ENCODE results near the gene EDDM13. TPM values are rescaled to one million over a fixed set of nuclear protein-coding genes. Genes with fewer than 3 reads are reported as not detected.
"Not testable (repeated sequence)": the region's sequence is repeated elsewhere in the genome, so short reads cannot be mapped to it uniquely, and the experiment has no call there.

The EDDM13 gene
- total RNA-seq, 3 donors from 2014 or later (not counting 1 experiment from before 2014, with no cell fraction given), result 1.5 to 3.1 (median 2.6) TPM

GRCh38 chr19:56245121-56245740, 27.3 kb upstream of the EDDM13 start:
- no peak for ATAC-seq
- Mint-ChIP-seq H3K36me3 (no peaks in the 10 kb centered on the region), H3K27me3 (ENCODE audit: low read depth in 2 of 2) (no peaks in the 10 kb centered on the region), H3K27ac (no peak overlapping the region), H3K9me3 (no peaks in the 10 kb centered on the region), H3K4me1 (no peaks in the 10 kb centered on the region), H3K4me3 (no peak overlapping the region)
- Histone ChIP-seq H3K27me3 (ENCODE audit: control insufficient read depth, insufficient read depth, low read length) (no peaks in the 10 kb centered on the region), H3K4me3 (ENCODE audit: low read length) (no peak overlapping the region), H3K27ac (ENCODE audit: low read length) (no peak overlapping the region), H3K4me1 (ENCODE audit: control insufficient read depth, insufficient read depth, low read length) (no peaks in the 10 kb centered on the region), H3K36me3 (ENCODE audit: control insufficient read depth, insufficient read depth, low read length) (no peaks in the 10 kb centered on the region), H3K9me3 (ENCODE audit: control insufficient read depth, insufficient read depth, low read length) (no peaks in the 10 kb centered on the region)
- no peak for DNase-seq
- TF ChIP-seq CTCF (IDR thresholded peaks at IDR 0.05), result no peak
- 80% methylated on average over 7 of the region's 7 CpGs for WGBS (ENCODE audit: insufficient coverage)
- intact Hi-C loops (cut with micrococcal nuclease), result no loop called here

- H3K27me3 Mint-ChIP-seq (ENCODE audit: low read depth in 2 of 2); H3K4me3 ChIP-seq (ENCODE audit: low read length); H3K4me3 Mint-ChIP-seq; DNase-seq; H3K27ac Mint-ChIP-seq; intact Hi-C loops (cut with micrococcal nuclease); H3K9me3 Mint-ChIP-seq; H3K27ac ChIP-seq (ENCODE audit: low read length); H3K27me3 ChIP-seq (ENCODE audit: control insufficient read depth, insufficient read depth, low read length); H3K9me3 ChIP-seq (ENCODE audit: control insufficient read depth, insufficient read depth, low read length); H3K36me3 ChIP-seq (ENCODE audit: control insufficient read depth, insufficient read depth, low read length); ATAC-seq; H3K4me1 Mint-ChIP-seq; H3K4me1 ChIP-seq (ENCODE audit: control insufficient read depth, insufficient read depth, low read length); H3K36me3 Mint-ChIP-seq: not testable (repeated sequence)
- WGBS (ENCODE audit: insufficient coverage), result 89% methylated on average over 2 of the region's 4 CpGs
Observed at GRCh38 chr19:56245764-56246163, 26.8 kb upstream of the EDDM13 start.

- H3K9me3 ChIP-seq (ENCODE audit: control insufficient read depth, insufficient read depth, low read length); H3K4me3 ChIP-seq (ENCODE audit: low read length); H3K36me3 Mint-ChIP-seq; H3K27me3 ChIP-seq (ENCODE audit: control insufficient read depth, insufficient read depth, low read length); H3K27ac ChIP-seq (ENCODE audit: low read length); H3K27ac Mint-ChIP-seq; H3K4me3 Mint-ChIP-seq; H3K36me3 ChIP-seq (ENCODE audit: control insufficient read depth, insufficient read depth, low read length); ATAC-seq; H3K4me1 ChIP-seq (ENCODE audit: control insufficient read depth, insufficient read depth, low read length); H3K9me3 Mint-ChIP-seq; H3K27me3 Mint-ChIP-seq (ENCODE audit: low read depth in 2 of 2); DNase-seq; intact Hi-C loops (cut with micrococcal nuclease): not testable (repeated sequence)
- peaks cover 0 to 11% of the 10 kb centered on the region in 2 donors for H3K4me1 Mint-ChIP-seq
- 98% methylated on average over 8 of the region's 8 CpGs for WGBS (ENCODE audit: insufficient coverage)
Observed at GRCh38 chr19:56248736-56249338, 23.7 kb upstream of the EDDM13 start.

GRCh38 chr19:56252699-56253422, 19.7 kb upstream of the EDDM13 start:
- Mint-ChIP-seq H3K27me3 (ENCODE audit: low read depth in 2 of 2) (no peaks in the 10 kb centered on the region), H3K9me3 (no peaks in the 10 kb centered on the region), H3K27ac (no peak overlapping the region), H3K4me1 (peaks cover 0 to 11% of the 10 kb centered on the region in 2 donors), H3K36me3 (no peaks in the 10 kb centered on the region), H3K4me3 (no peak overlapping the region)
- peak; percentile 65 to 78 for DNase-seq
- intact Hi-C loops (cut with micrococcal nuclease), result loop anchor here (1.0 to 2.0 kb wide), 3 partner anchors 80 to 172 kb away; no protein-coding TSS in a partner anchor
- Histone ChIP-seq H3K27ac (ENCODE audit: low read length) (no peak overlapping the region), H3K9me3 (ENCODE audit: control insufficient read depth, insufficient read depth, low read length) (no peaks in the 10 kb centered on the region), H3K27me3 (ENCODE audit: control insufficient read depth, insufficient read depth, low read length) (no peaks in the 10 kb centered on the region), H3K36me3 (ENCODE audit: control insufficient read depth, insufficient read depth, low read length) (no peaks in the 10 kb centered on the region), H3K4me1 (ENCODE audit: control insufficient read depth, insufficient read depth, low read length) (no peaks in the 10 kb centered on the region), H3K4me3 (ENCODE audit: low read length) (no peak overlapping the region)
- 62% methylated on average over 10 of the region's 10 CpGs for WGBS (ENCODE audit: insufficient coverage)
- ATAC-seq, result peak; percentile 83 to 94 (median 92)
- peak; percentile 74 for TF ChIP-seq CTCF (IDR thresholded peaks at IDR 0.05)
